Measurements from ENCODE around the gene TCFL5.

The TCFL5 gene

DNA sequence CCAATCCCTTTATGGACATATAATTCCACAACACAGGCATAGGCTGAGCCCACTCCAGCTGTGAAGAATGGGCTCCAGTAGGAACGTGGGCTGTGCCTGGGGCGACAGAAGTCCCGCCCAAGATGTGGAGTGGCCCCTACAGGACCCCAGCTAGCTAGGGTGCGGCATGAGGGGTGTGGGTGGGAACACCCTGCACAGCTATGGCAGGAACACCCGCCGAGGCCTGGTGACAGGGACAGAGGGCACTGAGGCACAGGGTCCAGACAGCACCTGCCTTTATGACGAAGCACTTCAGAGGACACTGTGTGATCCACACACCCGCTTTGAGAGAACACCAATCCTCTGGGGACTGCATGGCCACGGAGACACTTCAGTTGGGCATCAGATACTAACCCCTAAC lies 28.2 kb upstream of the TCFL5 start:
- no peak for DNase-seq (ENCODE audit: low read depth)
- no peak overlapping the region for H3K4me3 ChIP-seq (ENCODE audit: low read depth, low read length)
- TF ChIP-seq, protein P1, sequence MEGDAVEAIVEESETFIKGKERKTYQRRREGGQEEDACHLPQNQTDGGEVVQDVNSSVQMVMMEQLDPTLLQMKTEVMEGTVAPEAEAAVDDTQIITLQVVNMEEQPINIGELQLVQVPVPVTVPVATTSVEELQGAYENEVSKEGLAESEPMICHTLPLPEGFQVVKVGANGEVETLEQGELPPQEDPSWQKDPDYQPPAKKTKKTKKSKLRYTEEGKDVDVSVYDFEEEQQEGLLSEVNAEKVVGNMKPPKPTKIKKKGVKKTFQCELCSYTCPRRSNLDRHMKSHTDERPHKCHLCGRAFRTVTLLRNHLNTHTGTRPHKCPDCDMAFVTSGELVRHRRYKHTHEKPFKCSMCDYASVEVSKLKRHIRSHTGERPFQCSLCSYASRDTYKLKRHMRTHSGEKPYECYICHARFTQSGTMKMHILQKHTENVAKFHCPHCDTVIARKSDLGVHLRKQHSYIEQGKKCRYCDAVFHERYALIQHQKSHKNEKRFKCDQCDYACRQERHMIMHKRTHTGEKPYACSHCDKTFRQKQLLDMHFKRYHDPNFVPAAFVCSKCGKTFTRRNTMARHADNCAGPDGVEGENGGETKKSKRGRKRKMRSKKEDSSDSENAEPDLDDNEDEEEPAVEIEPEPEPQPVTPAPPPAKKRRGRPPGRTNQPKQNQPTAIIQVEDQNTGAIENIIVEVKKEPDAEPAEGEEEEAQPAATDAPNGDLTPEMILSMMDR (IDR thresholded peaks at IDR 0.05; ENCODE audit: low read depth, low read length, missing control alignments) = no peak

DNA sequence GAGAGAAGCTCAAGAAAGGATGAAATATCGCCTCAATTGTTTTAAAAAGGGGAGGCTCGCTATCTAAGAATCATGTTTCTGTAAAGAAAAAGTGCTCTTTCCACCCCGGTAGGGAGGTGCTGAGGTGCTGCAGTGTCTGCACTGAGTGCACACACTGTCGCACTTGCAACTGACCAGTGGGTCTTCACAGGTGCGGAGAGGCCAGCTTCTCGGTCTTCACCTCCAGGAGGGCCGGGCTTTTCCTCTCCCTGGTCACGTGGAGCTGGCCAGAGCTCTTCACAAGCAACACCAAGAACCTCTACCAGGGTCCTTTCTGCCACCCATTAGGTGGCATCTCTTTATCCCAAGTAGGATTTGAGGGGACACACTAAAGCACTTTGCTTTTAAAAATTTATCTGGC lies 27.8 kb upstream of the TCFL5 start:
- H3K4me3 ChIP-seq (ENCODE audit: low read depth, low read length) = no peak overlapping the region
- DNase-seq (ENCODE audit: low read depth) = no peak
- TF ChIP-seq, protein P1 (IDR thresholded peaks at IDR 0.05; ENCODE audit: low read depth, low read length, missing control alignments) = no peak

DNA sequence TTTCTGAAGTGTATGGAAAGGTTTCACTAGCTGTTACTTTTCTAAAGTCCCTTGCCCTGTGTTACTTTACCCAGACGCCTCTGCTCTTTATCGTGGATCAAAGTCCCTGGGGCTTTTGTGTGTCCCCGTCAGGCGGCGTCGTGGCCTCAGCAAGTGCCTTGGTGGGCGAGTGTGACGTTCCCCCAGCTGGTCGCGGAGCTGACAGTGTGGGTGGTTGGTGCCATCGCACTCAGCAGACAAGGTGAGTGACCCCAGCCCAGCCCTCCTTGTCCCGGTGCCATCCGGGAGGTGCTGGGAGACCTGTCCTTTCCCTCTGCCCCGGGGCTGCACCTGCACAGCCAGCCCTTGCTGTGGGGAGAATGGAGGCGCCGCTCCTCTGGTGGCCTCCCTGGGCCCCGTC lies 27.3 kb upstream of the TCFL5 start:
- no peak for DNase-seq (ENCODE audit: low read depth)
- no peak overlapping the region for H3K4me3 ChIP-seq (ENCODE audit: low read depth, low read length)
- TF ChIP-seq, protein P1 (IDR thresholded peaks at IDR 0.05; ENCODE audit: low read depth, low read length, missing control alignments) = no peak

DNA sequence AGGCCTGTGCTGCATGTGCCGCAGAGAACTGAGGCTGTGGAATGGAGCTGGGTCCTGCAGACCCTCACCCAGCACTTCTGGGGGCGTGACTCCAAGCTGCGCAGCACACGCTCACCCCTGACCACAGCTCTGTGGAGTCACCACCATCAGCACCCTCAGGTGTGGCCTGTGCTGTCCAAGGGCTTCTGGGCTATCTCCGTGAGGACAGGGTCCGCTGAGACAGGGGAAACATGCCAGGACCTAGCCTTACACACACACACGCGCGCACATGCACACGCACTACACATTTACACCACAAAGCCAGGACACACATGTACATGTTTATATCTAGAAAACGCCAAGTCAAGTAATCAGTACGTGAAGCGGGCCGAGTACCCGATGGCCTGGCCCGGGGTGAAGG lies 26.8 kb upstream of the TCFL5 start:
- DNase-seq (ENCODE audit: low read depth) = no peak
- H3K4me3 ChIP-seq (ENCODE audit: low read depth, low read length) = no peak overlapping the region
- TF ChIP-seq, protein P1 (IDR thresholded peaks at IDR 0.05; ENCODE audit: low read depth, low read length, missing control alignments) = no peak

DNA sequence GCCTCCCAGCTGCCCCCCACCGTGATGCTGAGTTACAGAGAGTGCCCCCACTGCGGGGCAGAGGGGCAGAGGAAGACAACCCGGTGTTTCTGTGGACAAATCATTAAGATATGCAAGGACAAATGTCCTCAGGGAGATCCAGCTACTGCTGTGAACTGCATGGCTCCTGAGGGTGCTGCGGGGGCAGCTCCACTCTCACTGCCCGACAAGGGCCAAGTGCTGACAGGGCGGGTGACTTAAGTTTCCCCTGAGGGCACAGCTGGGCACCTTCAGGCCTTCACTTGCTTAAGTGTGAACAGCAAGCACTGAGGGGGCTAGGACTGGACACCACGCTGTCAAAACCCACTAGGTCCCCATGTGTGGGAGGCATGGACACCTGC lies 26.2 kb upstream of the TCFL5 start:
- H3K4me3 ChIP-seq (ENCODE audit: low read depth, low read length) = no peak overlapping the region
- TF ChIP-seq, protein P1 (IDR thresholded peaks at IDR 0.05; ENCODE audit: low read depth, low read length, missing control alignments) = no peak
- DNase-seq (ENCODE audit: low read depth) = no peak

DNA sequence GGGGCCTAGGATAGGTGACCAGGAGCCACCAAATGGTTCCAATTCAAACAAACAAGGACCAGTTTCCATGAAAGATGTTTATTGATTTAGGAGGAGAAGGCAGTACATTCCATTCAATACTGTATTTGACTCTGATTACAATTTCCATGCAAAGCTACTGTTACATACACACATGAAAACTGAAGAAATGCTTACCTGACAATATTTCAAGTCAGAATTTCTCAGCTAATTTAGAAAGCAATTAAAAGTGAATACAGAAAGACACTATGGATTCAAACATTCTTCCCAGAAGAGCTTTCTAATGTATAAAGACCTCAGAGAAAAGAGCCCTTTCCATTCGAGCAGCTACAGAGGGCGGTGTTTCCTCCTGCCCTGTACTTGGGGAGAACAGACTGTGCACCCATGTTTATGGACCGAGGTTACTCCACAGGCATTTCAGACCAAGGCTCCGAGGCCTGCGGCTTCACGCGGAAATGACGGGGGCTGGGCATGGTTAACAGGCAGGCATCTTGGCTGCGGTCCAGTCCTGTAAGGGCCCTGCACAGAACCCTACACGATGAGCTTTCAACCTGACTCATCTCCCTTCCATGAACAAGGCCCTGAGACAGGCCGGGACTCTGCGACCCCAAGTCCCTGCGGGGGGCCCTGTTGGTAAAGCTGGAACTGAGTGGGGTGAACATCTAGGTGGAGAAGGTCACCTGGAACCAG lies 25.7 kb upstream of the TCFL5 start:
- TF ChIP-seq, protein P1 (IDR thresholded peaks at IDR 0.05; ENCODE audit: low read depth, low read length, missing control alignments) = no peak
- DNase-seq (ENCODE audit: low read depth) = no peak
- no peak overlapping the region for H3K4me3 ChIP-seq (ENCODE audit: low read depth, low read length)

DNA sequence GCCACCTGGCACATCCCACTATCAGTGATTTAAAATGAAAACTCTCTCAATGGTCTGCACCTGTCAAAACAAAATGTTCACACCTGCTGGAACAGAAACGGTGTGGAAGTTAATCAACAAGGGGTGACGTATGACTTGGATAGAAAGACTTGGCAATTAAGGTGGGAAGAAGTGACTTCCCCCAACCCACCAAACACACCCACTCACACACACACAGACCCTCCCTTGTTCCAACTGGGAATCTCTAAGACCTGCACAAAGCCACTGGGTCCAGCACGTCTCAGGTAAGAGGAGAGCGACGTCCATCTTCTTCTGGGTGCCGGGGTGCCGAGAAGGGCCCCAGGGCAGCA lies 25.1 kb upstream of the TCFL5 start:
- no peak overlapping the region for H3K4me3 ChIP-seq (ENCODE audit: low read depth, low read length)

More for the DNA sequence above, 25.1 kb upstream of the TCFL5 start:
- no peak for DNase-seq (ENCODE audit: low read depth)
- TF ChIP-seq, protein P1 (IDR thresholded peaks at IDR 0.05; ENCODE audit: low read depth, low read length, missing control alignments) = no peak
